GM19043 (cell line): ENCODE data around the gene C1GALT1.

ENCODE experiments used
- ATAC-seq: cut with Tn5 transposase; IDR thresholded peaks from one replicate; pipeline ENCODE4 v1.9.1; 2021; ENCODE audit warnings: low read depth; ENCODE audit not compliant: unreplicated experiment

Gene C1GALT1

DNA sequence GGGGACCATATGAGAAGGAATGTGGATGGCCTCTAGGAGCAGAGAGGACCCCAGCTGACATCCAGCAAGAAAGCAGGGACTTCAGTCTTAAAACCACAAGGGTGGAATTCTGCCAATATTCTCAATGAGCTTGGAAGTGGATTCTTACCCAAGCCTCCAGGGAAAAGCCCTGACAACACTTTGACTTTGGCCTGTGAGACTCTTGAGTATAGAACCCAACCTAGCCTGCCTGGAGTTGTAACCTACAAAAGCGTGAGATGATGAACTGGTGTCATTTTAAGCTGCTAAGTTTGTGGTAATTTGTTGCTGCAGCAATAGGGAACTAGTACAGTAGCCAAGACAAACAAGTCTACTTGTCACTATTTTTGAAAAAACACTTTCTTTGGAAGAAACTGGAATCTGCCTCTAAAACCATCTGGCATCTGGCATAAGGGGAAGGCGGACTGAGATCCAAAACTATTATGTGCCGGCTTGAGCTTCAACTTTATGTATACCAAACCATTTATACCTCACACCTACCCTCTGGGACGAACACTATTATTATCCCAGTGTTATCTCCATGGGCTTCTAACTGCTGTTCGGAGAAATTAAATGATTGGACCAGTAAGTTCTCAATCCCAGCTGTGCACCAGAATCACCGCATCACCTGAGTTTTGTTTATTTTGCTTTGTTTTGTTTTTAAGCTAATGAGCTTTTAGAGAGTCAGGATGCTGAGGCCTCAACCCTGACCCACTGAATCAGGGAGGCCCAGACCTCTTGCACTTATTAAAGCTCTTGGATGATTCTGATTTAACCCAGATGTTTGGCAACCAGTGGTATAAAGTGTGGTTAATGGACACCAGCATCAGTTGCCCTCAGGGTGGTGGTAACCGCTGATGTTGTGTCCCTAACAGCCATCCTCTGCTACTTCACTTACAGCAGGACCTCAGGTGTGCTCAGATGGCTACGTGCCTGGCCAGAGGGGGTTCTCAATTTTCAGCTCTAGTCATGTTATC is 83.0 kb downstream of the C1GALT1 start:
- no peak for ATAC-seq

DNA sequence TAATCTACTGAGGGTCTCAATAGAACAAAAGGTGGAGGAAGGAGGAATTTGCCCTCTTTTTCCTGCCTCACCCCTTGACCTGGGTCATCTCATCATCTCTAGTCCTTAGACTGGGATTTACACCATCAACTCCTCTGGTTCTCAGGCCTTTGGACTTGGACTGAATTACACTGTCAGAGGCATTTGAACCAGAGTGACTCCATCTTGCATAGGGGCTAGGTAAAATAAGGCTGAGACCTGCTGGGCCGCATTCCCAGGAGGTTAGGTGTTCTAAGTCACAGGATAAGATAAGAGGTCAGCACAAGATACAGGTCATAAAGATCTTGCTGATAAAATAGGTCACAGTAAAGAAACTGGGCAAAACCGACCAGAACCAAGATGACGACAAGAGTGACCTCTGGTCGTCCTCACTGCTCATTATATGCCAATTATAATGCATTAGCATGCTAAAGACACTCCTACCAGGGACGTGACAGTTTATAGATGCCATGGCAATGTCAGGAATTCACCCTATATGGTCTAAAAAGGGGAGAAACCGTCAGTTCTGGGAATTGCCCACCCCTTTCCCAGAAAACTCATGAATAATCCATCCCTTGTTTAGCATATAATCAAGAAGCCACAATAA is 84.0 kb downstream of the C1GALT1 start:
- no peak for ATAC-seq

DNA sequence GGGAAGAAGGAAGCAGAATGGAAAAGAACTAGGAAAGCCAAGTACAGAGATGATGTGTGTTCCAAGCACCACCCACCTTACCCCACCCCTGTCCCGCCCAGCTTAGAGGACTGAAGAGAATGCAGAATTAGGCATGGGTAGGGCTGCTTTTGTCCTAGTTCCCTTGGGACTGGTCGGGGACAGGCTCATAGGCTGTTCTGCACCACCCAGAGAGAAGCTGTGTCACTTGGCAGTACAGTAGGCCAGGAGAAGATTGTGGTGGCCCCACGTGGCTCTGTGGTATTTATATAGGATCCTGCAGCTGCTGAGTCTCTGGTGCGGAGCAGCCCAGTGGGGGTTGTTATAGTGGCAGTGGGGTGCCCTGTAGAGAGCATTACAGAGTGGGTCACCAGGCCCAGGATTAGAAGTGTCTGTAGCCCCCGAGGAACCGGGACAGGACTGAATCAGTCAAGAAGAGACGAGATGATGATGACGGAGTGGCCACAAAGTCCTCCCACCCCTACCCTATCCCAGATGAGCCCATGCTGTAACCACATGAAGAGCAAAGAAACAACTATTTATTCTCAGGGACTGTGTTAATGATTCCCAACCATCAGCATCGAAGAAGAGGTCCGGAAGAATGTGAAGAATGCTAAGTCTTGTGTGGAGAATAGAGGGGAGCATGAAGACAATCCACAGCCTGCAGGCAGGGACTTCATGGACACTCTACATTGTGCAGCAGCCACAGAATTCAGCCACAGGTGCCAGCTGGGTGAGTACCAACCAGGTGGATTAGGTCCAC is 88.9 kb downstream of the C1GALT1 start:
- ATAC-seq, result no peak

GRCh38 chr7:7272294-7272693 is 90.0 kb downstream of the C1GALT1 start:
- no peak for ATAC-seq

GRCh38 chr7:7274782-7275181 is 92.4 kb downstream of the C1GALT1 start:
- ATAC-seq, result no peak

GRCh38 chr7:7276161-7276560 is 93.8 kb downstream of the C1GALT1 start:
- no peak for ATAC-seq

DNA sequence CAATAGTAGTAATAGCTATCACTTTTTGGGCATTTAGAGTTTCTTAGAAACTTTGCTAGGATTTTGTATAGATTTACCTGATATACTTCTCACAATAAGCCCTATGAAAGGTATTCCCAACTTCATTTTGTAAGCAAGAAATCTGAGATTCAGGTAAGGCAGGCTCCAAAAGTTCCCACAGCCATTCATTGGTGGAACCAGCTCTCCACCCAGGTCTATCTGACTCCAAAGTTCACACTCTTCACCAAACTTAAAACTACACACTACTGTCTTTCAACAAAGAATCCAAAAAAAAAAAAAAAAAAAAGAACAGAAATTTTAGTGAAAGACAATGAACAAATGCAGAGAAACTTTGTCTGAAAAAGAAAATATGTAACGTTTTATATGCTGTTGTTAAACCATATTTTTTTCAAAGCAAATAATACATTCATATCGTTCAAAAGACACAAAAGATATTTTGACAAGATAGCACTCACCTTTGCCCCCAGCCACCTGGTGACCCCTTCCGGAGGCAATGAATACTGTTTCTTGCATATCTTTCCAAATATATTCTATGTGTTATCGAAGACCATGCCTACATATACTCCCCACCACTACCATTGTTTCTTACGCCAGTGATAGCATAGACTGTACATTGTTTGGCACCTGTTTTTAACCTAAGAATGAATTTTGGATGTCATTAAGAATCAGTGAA is 108.2 kb downstream of the C1GALT1 start:
- ATAC-seq, result no peak

- ATAC-seq, result no peak
Observed at GRCh38 chr7:7292085-7292484, 109.7 kb downstream of the C1GALT1 start.

DNA sequence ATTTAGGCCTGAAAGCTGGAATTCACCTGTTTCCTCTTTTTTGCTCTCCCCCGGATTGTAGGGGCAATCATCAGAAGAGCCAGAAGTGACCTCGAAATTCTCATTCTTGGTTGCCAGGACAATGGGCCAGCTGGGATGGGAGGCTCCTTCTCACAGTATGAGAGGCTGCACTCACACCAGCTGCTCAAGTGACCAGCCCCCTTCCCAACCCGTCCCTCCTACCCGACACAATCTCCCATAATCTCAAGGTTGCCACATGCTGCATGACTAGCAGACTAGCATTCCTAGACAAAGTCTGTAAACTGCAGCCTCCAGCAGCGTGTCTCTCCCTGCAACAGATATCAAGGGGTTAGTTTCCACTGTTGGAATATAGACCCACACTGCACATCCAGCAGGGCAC is 110.3 kb downstream of the C1GALT1 start:
- no peak for ATAC-seq

GRCh38 chr7:7293092-7293491 is 110.7 kb downstream of the C1GALT1 start:
- no peak for ATAC-seq

- ATAC-seq, result no peak
Observed at GRCh38 chr7:7294911-7295310, 112.6 kb downstream of the C1GALT1 start.
